HEK293 (cell line): ENCODE data around the gene BCL2.

Experiments
- ATF2 ChIP-seq: fragments of 450-650 bp; formaldehyde crosslinking; IDR thresholded peaks from 2 replicates; pipeline ENCODE4 v1.5.1; 2016; ENCODE audit warnings: missing biosample characterization, missing genetic modification characterization, low read depth
- ELK4 ChIP-seq: IDR thresholded peaks from 2 replicates; pipeline ENCODE4 v1.6.1; 2011; ENCODE audit warnings: mild to moderate bottlenecking, low read depth, low read length, borderline replicate concordance
- FEZF1 ChIP-seq: fragments of 450-650 bp; formaldehyde crosslinking; IDR thresholded peaks from 2 replicates; pipeline ENCODE4 v1.5.1; 2016; ENCODE audit warnings: missing biosample characterization, missing genetic modification characterization
- GLIS1 ChIP-seq: fragments of 450-650 bp; formaldehyde crosslinking; IDR thresholded peaks from 2 replicates; pipeline ENCODE4 v1.5.1; 2016; ENCODE audit warnings: missing biosample characterization, missing genetic modification characterization
- HIC1 ChIP-seq: fragments of 450-650 bp; formaldehyde crosslinking; IDR thresholded peaks from 2 replicates; pipeline ENCODE4 v1.5.1; 2016; ENCODE audit warnings: missing biosample characterization, missing genetic modification characterization
- IKZF3 ChIP-seq: fragments of 450-650 bp; IDR thresholded peaks from 2 replicates; pipeline ENCODE4 v1.5.0; 2018; ENCODE audit warnings: missing biosample characterization, mild to moderate bottlenecking, missing genetic modification characterization, moderate library complexity
- PRDM4 ChIP-seq: fragments of 450-650 bp; formaldehyde crosslinking; IDR thresholded peaks from 2 replicates; pipeline ENCODE4 v1.5.1; 2017; ENCODE audit warnings: missing biosample characterization, missing genetic modification characterization
- PRDM6 ChIP-seq: fragments of 450-650 bp; formaldehyde crosslinking; IDR thresholded peaks from 2 replicates; pipeline ENCODE4 v1.5.1; 2017; ENCODE audit warnings: missing biosample characterization, missing genetic modification characterization
- SCRT1 ChIP-seq: fragments of 450-650 bp; formaldehyde crosslinking; IDR thresholded peaks from 2 replicates; pipeline ENCODE4 v1.5.1; 2016; ENCODE audit warnings: missing biosample characterization, missing genetic modification characterization, borderline replicate concordance
- YY1 ChIP-seq: fragments of 450-650 bp; formaldehyde crosslinking; IDR thresholded peaks from 2 replicates; pipeline ENCODE4 v1.5.1; 2018; ENCODE audit warnings: missing biosample characterization, missing genetic modification characterization
- ZBTB1 ChIP-seq: fragments of 450-650 bp; formaldehyde crosslinking; IDR thresholded peaks from 2 replicates; pipeline ENCODE4 v1.5.1; 2016; ENCODE audit warnings: missing biosample characterization, missing genetic modification characterization
- ZBTB44 ChIP-seq: fragments of 450-650 bp; IDR thresholded peaks from 2 replicates; pipeline ENCODE4 v1.5.1; 2018; ENCODE audit warnings: missing biosample characterization, mild to moderate bottlenecking, missing genetic modification characterization
- ZEB2 ChIP-seq: fragments of 450-650 bp; formaldehyde crosslinking; IDR thresholded peaks from 2 replicates; pipeline ENCODE4 v1.5.1; 2016; ENCODE audit warnings: missing biosample characterization, missing genetic modification characterization
- ZFHX2 ChIP-seq: fragments of 450-650 bp; formaldehyde crosslinking; conservative IDR thresholded peaks from 2 replicates; pipeline ENCODE4 v1.5.1; 2016; ENCODE audit warnings: missing biosample characterization, missing genetic modification characterization
- ZNF26 ChIP-seq: fragments of 450-650 bp; formaldehyde crosslinking; IDR thresholded peaks from 2 replicates; pipeline ENCODE4 v1.5.1; 2016; ENCODE audit warnings: missing biosample characterization, missing genetic modification characterization
- ZNF580 ChIP-seq: fragments of 450-650 bp; formaldehyde crosslinking; IDR thresholded peaks from 2 replicates; pipeline ENCODE4 v1.5.1; 2016; ENCODE audit warnings: missing biosample characterization, missing genetic modification characterization
- ZNF776 ChIP-seq: fragments of 450-650 bp; formaldehyde crosslinking; IDR thresholded peaks from 2 replicates; pipeline ENCODE4 v1.5.0; 2017; ENCODE audit warnings: missing biosample characterization, missing genetic modification characterization, borderline replicate concordance
- ZNF777 ChIP-seq: fragments of 450-650 bp; formaldehyde crosslinking; IDR thresholded peaks from 2 replicates; pipeline ENCODE4 v1.5.1; 2017; ENCODE audit warnings: missing biosample characterization, missing genetic modification characterization, borderline replicate concordance
- ZNF830 ChIP-seq: fragments of 450-650 bp; IDR thresholded peaks from 2 replicates; pipeline ENCODE4 v1.5.0; 2018; ENCODE audit warnings: missing biosample characterization, missing genetic modification characterization, low read depth, mild to moderate bottlenecking, moderate library complexity
- ZSCAN18 ChIP-seq: fragments of 450-650 bp; formaldehyde crosslinking; IDR thresholded peaks from 2 replicates; pipeline ENCODE4 v1.5.1; 2016; ENCODE audit warnings: missing biosample characterization, missing genetic modification characterization
- ZSCAN30 ChIP-seq: fragments of 450-650 bp; IDR thresholded peaks from 2 replicates; pipeline ENCODE4 v1.5.1; 2018; ENCODE audit warnings: missing biosample characterization, mild to moderate bottlenecking, missing genetic modification characterization, moderate library complexity
- ZXDB ChIP-seq: fragments of 450-650 bp; formaldehyde crosslinking; IDR thresholded peaks from 2 replicates; pipeline ENCODE4 v1.5.1; 2016; ENCODE audit warnings: missing biosample characterization, missing genetic modification characterization

BCL2 gene

GRCh38 chr18:63316612-63317555 lies 2.7 kb downstream of the BCL2 start (continued):
- TF ChIP-seq HIC1 (no peak), IKZF3 (tag by site-specific recombination) (peak; percentile 70), ZNF26 (tag by site-specific recombination) (no peak), ZXDB (tag by site-specific recombination) (peak; percentile 69), ELK4 (no peak), ZEB2 (0 out of 2 replicates have a peak, but pooled peaks have one; percentile 57), YY1 (tag by site-specific recombination) (no peak), ZNF777 (tag by site-specific recombination) (no peak), ZNF830 (tag by site-specific recombination) (no peak), ATF2 (tag by site-specific recombination) (no peak), GLIS1 (no peak), ZSCAN30 (peak; percentile 38; the same call in 1 of the 2 replicates), PRDM4 (tag by site-specific recombination) (peak; percentile 46; the same call in 1 of the 2 replicates), ZSCAN18 (tag by site-specific recombination) (no peak), FEZF1 (tag by site-specific recombination) (peak; percentile 93), ZBTB1 (tag by site-specific recombination) (peak; percentile 59; the same call in 1 of the 2 replicates), ZNF776 (tag by site-specific recombination) (no peak), SCRT1 (0 out of 2 replicates have a peak, but pooled peaks have one; percentile 9), ZFHX2 (0 out of 2 replicates have a peak, but pooled peaks have one; percentile 23), ZBTB44 (peak; percentile 31; the same call in 1 of the 2 replicates), PRDM6 (tag by site-specific recombination) (peak; percentile 98), ZNF580 (0 out of 2 replicates have a peak, but pooled peaks have one; percentile 14)
